DND-41 (cell line): Measurements from ENCODE around the gene MYADML2.

Source experiments
- ATAC-seq: fragments of 200-7000 bp; cut with Tn5 transposase; 3 replicates; pipeline ENCODE4 v1.9.1; 2021; ENCODE audit warnings: low read depth; ENCODE audit not compliant: insufficient read depth
- DNase-seq: peaks from one replicate; pipeline ENCODE4 v3.0.0-alpha.2; 2020
- H2AFZ ChIP-seq: 2 replicates; pipeline ENCODE4 v1.6.0; 2012; ENCODE audit warnings: low read depth, low read length
- H3K27ac ChIP-seq: 2 replicates; pipeline ENCODE4 v1.5.1; 2012; ENCODE audit warnings: low read length, inconsistent platforms
- H3K27me3 ChIP-seq: fragments of 200-600 bp; sonication (generic); 2 replicates; pipeline ENCODE4 v1.6.0; 2012; ENCODE audit warnings: low read length, mild to moderate bottlenecking, inconsistent platforms; ENCODE audit not compliant: insufficient read depth, poor library complexity
- H3K36me3 ChIP-seq: 2 replicates; pipeline ENCODE4 v1.5.1; 2012; ENCODE audit warnings: low read length, inconsistent platforms; ENCODE audit not compliant: insufficient read depth
- H3K4me1 ChIP-seq: 2 replicates; pipeline ENCODE4 v1.5.1; 2012; ENCODE audit warnings: mild to moderate bottlenecking, low read length; ENCODE audit not compliant: insufficient read depth
- H3K4me2 ChIP-seq: 2 replicates; pipeline ENCODE4 v1.6.0; 2012; ENCODE audit warnings: mild to moderate bottlenecking, moderate library complexity, low read length, inconsistent platforms; ENCODE audit not compliant: insufficient read depth
- H3K4me3 ChIP-seq, 2 experiments: fragments of 200-600 bp in 1 of 2; shearing (Covaris generic) in 1 of 2; 2 replicates each; pipeline ENCODE4 v1.5.1; 2012 to 2016; ENCODE audit warnings: inconsistent platforms in 2 of 2, low read length in 2 of 2, mild to moderate bottlenecking in 2 of 2, low read depth in 1 of 2, moderate library complexity in 1 of 2
- H3K79me2 ChIP-seq: 2 replicates; pipeline ENCODE4 v1.6.0; 2012; ENCODE audit warnings: low read length, inconsistent platforms; ENCODE audit not compliant: insufficient read depth
- H3K9ac ChIP-seq: 2 replicates; pipeline ENCODE4 v1.6.0; 2012; ENCODE audit warnings: low read depth, mild to moderate bottlenecking, inconsistent platforms, low read length, moderate library complexity
- H3K9me3 ChIP-seq: 2 replicates; pipeline ENCODE4 v1.5.1; 2012; ENCODE audit warnings: low read length, moderate library complexity, mild to moderate bottlenecking, inconsistent platforms; ENCODE audit not compliant: insufficient read depth, severe bottlenecking
- H4K20me1 ChIP-seq: 2 replicates; pipeline ENCODE4 v1.6.0; 2012; ENCODE audit warnings: low read length; ENCODE audit not compliant: insufficient read depth
- CTCF ChIP-seq: IDR thresholded peaks from 2 replicates; pipeline ENCODE4 v1.5.1; 2012; ENCODE audit warnings: borderline replicate concordance, low read length, moderate library complexity, mild to moderate bottlenecking; ENCODE audit not compliant: poor library complexity, severe bottlenecking; ENCODE audit errors: extremely low read depth
- EZH2 ChIP-seq: IDR thresholded peaks from 3 replicates; pipeline ENCODE4 v1.6.1; 2012; ENCODE audit warnings: borderline replicate concordance, low read depth, mild to moderate bottlenecking, moderate library complexity, low read length, inconsistent platforms; ENCODE audit not compliant: severe bottlenecking

Gene MYADML2

GRCh38 chr17:81986606-81987005 lies 39.6 kb upstream of the MYADML2 start:
- peaks cover 22% of the 10 kb centered on the region; the same call in 1 of the 2 replicates for H4K20me1 ChIP-seq

GRCh38 chr17:81984773-81985410 lies 37.9 kb upstream of the MYADML2 start:
- Histone ChIP-seq H3K27ac (no peak overlapping the region), H3K9ac (no peak overlapping the region), H4K20me1 (peaks cover 13% of the 10 kb centered on the region; the same call in 1 of the 2 replicates), H3K36me3 (peaks cover 37% of the 10 kb centered on the region), H3K4me1 (peaks cover 7% of the 10 kb centered on the region), H3K27me3 (no peaks in the 10 kb centered on the region), H2AFZ (no peak overlapping the region), H3K4me3 (no peak overlapping the region), H3K4me2 (no peak overlapping the region), H3K9me3 (no peaks in the 10 kb centered on the region), H3K79me2 (no peaks in the 10 kb centered on the region; the same call in 1 of the 2 replicates)
- no peak for TF ChIP-seq CTCF
- TF ChIP-seq EZH2: no peak
- no peak for ATAC-seq
- no peak for DNase-seq

More at GRCh38 chr17:81986606-81987005, 39.6 kb upstream of the MYADML2 start:
- no peak for TF ChIP-seq EZH2
- TF ChIP-seq CTCF: no peak
- Histone ChIP-seq H3K9ac (no peak overlapping the region), H3K4me2 (no peak overlapping the region), H3K36me3 (peaks cover 31% of the 10 kb centered on the region), H3K4me1 (no peaks in the 10 kb centered on the region), H3K4me3 (no peak overlapping the region), H3K27ac (no peak overlapping the region), H3K79me2 (peaks cover 5% of the 10 kb centered on the region; the same call in 1 of the 2 replicates), H3K27me3 (no peaks in the 10 kb centered on the region), H3K9me3 (no peaks in the 10 kb centered on the region), H2AFZ (no peak overlapping the region)
- ATAC-seq (no peak), DNase-seq (no peak)

GRCh38 chr17:81983639-81984373 lies 36.8 kb upstream of the MYADML2 start:
- DNase-seq: no peak
- Histone ChIP-seq H3K79me2 (0 out of 2 replicates have a peak, but pooled peaks cover 3% of the 10 kb centered on the region), H3K9me3 (no peaks in the 10 kb centered on the region), H3K27me3 (no peaks in the 10 kb centered on the region), H4K20me1 (0 out of 2 replicates have a peak, but pooled peaks cover 8% of the 10 kb centered on the region), H3K4me3 (no peak overlapping the region), H3K27ac (no peak overlapping the region), H3K4me2 (no peak overlapping the region), H3K36me3 (peaks cover 43% of the 10 kb centered on the region), H2AFZ (no peak overlapping the region), H3K9ac (no peak overlapping the region), H3K4me1 (peaks cover 14% of the 10 kb centered on the region)
- no peak for TF ChIP-seq CTCF
- TF ChIP-seq EZH2: no peak
- no peak for ATAC-seq
